HFF-Myc (cell line): Measurements from ENCODE around the gene INTS13.
A peak's percentile ranks its signal among the peaks of the same experiment; 100 is the strongest.

Source experiments
- DNase-seq: peaks from one replicate; pipeline ENCODE4 v3.0.0-alpha.2; 2011; ENCODE audit warnings: low read depth; ENCODE audit errors: extremely low read depth
- H3K4me3 ChIP-seq: replicated peaks from 2 replicates; pipeline ENCODE4 v1.5.1; 2011; ENCODE audit warnings: low read depth, mild to moderate bottlenecking, control low read depth, low read length
- CTCF ChIP-seq: IDR thresholded peaks from 2 replicates; pipeline ENCODE4 v1.5.1; 2012; ENCODE audit warnings: mild to moderate bottlenecking, low read depth, low read length, control low read depth; ENCODE audit errors: missing control alignments

INTS13 gene

GRCh38 chr12:26941215-26941594, 3.4 kb upstream of the INTS13 start:
- H3K4me3 ChIP-seq, result no peak overlapping the region
- TF ChIP-seq CTCF, result no peak
- DNase-seq, result no peak

GRCh38 chr12:26940516-26941214, 2.9 kb upstream of the INTS13 start:
- H3K4me3 ChIP-seq, result peak overlapping the region; percentile 67
- no peak for TF ChIP-seq CTCF
- DNase-seq, result no peak

GRCh38 chr12:26939953-26940352, 2.2 kb upstream of the INTS13 start:
- no peak for DNase-seq
- peak overlapping the region; percentile 67 for H3K4me3 ChIP-seq
- TF ChIP-seq CTCF, result no peak

- TF ChIP-seq CTCF, result no peak
- DNase-seq, result no peak
- peak overlapping the region; percentile 67 for H3K4me3 ChIP-seq
Measured at GRCh38 chr12:26939192-26939832, 1.5 kb upstream of the INTS13 start.

- no peak for DNase-seq
- no peak for TF ChIP-seq CTCF
- peak overlapping the region; percentile 67 for H3K4me3 ChIP-seq
Measured at GRCh38 chr12:26938701-26939062, 901 bp upstream of the INTS13 start.

- H3K4me3 ChIP-seq, result peak overlapping the region; percentile 67
- no peak for TF ChIP-seq CTCF
- DNase-seq, result no peak
Measured at GRCh38 chr12:26937443-26937862, 328 bp downstream of the INTS13 start.
